Gastrocnemius medialis (tissue), 4 donors: ENCODE results near the gene SLAMF9. TPM values are rescaled to one million over a fixed set of nuclear protein-coding genes. Genes with fewer than 3 reads are reported as not detected.
"Not testable (repeated sequence)": the region's sequence is repeated elsewhere in the genome, so short reads cannot be mapped to it uniquely, and the experiment has no call there.

Source experiments
- ATAC-seq, 2 donors: fragments of 150-250 bp; one replicate each; pipeline ENCODE4 v1.9.1; 2016
- DNase-seq, 2 donors: peaks; one replicate each; pipeline ENCODE4 v3.0.0-alpha.2; 2019
- H3K27ac ChIP-seq, 4 donors: fragments of 200-600 bp; sonication (generic); 1 replicate in 1 of 4; 2 replicates in 3 of 4; pipeline ENCODE4 v1.5.1; 2016 to 2018; ENCODE audit warnings: mild to moderate bottlenecking in 2 of 4, moderate library complexity in 1 of 4
- H3K27me3 ChIP-seq, 3 donors: fragments of 200-600 bp; sonication (generic) in 2 of 3; 1 replicate in 1 of 3; 2 replicates in 2 of 3; pipeline versions ENCODE4 v1.5.1 to v1.6.0; 2016 to 2019; ENCODE audit warnings: mild to moderate bottlenecking in 1 of 3, moderate library complexity in 1 of 3
- H3K36me3 ChIP-seq, 2 donors: fragments of 200-600 bp; sonication (generic) in 1 of 2; one replicate each; pipeline ENCODE4 v1.5.1; 2017 to 2018
- H3K4me1 ChIP-seq, 2 donors: fragments of 200-600 bp; sonication (generic) in 1 of 2; one replicate each; pipeline ENCODE4 v1.5.1; 2016 to 2017; ENCODE audit warnings: mild to moderate bottlenecking in 2 of 2
- H3K4me3 ChIP-seq, 4 donors: fragments of 200-600 bp; sonication (generic) in 3 of 4; 1 replicate in 1 of 4; 2 replicates in 3 of 4; pipeline ENCODE4 v1.5.1; 2016 to 2019; ENCODE audit warnings: mild to moderate bottlenecking in 2 of 4
- H3K9me3 ChIP-seq, 3 donors: fragments of 200-600 bp; sonication (generic) in 2 of 3; 1 replicate in 1 of 3; 2 replicates in 2 of 3; pipeline ENCODE4 v1.5.1; 2016 to 2019
- CTCF ChIP-seq, 5 experiments: fragments of 450-650 bp in 3 of 5; fragments of 200-600 bp in 2 of 5; sonication (generic) in 2 of 5; IDR thresholded peaks in 4 of 5; conservative IDR thresholded peaks in 1 of 5; 1 replicate in 4 of 5; 2 replicates in 1 of 5; pipeline ENCODE4 v1.5.1; 2016 to 2019; ENCODE audit warnings: antibody characterized with exemption in 5 of 5, mild to moderate bottlenecking in 3 of 5, moderate library complexity in 3 of 5
- POLR2A ChIP-seq, 2 donors: fragments of 450-650 bp; IDR thresholded peaks; one replicate each; pipeline ENCODE4 v1.6.1; 2017; ENCODE audit warnings: antibody characterized with exemption in 2 of 2, mild to moderate bottlenecking in 2 of 2, moderate library complexity in 2 of 2
- in situ Hi-C, 4 donors: fragments of 200-750 bp; cut with MboI; loops; one replicate each; pipeline versions ENCODE4 v1.15.0 to v1.8.0; 2017; ENCODE audit warnings: low sequenced_read_pairs in 4 of 4
- intact Hi-C: fragments of 100-400 bp; cut with DNase I; formaldehyde crosslinking; loops from one replicate; pipeline ENCODE4 v1.15.1; 2023; ENCODE audit warnings: low total_unique reads
- total RNA-seq, 4 donors: library from RNA; depleted of rRNA; stranded (reverse); fragments of >200 nt; gene quantifications; one replicate each; pipeline versions ENCODE4 v1.1.0 to v1.2.3, GENCODE V29; 2016

SLAMF9 gene
- total RNA-seq, 4 donors from 2014 or later: not detected

DNA sequence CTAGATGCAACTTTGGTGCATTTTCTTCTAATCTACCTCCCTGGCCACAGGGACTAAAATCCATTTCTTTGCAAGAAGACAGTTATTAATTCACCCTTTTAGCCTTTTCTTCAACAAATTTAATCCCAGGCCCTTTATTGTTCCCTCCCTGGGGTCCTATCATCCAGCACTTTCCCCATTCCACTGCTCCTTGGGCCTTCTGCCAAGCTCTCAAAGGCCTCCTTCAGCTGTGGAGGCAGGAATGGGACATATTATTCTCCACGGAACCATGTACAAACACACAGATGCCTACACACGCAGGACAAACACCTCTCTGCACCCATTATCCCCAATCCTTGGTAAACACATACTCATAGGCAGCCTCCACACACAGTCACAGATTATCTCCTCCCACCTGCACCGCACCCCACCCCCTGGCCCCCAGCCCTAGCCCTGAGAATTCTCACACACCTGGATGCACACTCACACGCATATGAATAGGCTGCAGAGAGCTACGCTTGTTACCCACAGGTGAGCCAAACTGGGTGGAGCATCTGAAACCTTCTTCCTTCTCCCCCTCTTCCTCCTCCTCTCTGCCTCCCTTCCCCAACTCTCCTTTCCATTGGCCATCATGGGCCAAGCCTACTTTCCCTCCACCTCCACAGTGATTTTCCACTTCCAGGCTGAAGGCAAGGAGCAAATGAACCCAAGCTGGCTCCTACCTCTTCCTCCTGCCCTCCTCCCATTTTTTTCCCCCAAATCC lies 40.4 kb downstream of the SLAMF9 start:
- H3K4me3 ChIP-seq: no peak overlapping the region
- ATAC-seq: no peak
- no peak for TF ChIP-seq POLR2A (IDR thresholded peaks at IDR 0.05)
- TF ChIP-seq CTCF (IDR thresholded peaks at IDR 0.05 in 4 of 5, conservative IDR thresholded peaks at IDR 0.05 in 1 of 5): no peak
- no peaks in the 10 kb centered on the region for H3K9me3 ChIP-seq
- H3K27me3 ChIP-seq: no peaks in the 10 kb centered on the region
- peaks cover 0 to 3% of the 10 kb centered on the region in 2 donors for H3K36me3 ChIP-seq
- intact Hi-C loops (loop anchor here (2.0 kb wide), 1 partner anchor 23 kb away; no protein-coding TSS in a partner anchor), in situ Hi-C loops (no loop called here)
- no peak for DNase-seq
- H3K27ac ChIP-seq: no peak overlapping the region
- peaks cover 0 to 16% of the 10 kb centered on the region in 2 donors for H3K4me1 ChIP-seq

GRCh38 chr1:159911326-159912070 lies 42.5 kb downstream of the SLAMF9 start:
- DNase-seq: no peak
- in situ Hi-C loops: no loop called here
- intact Hi-C loops: loop anchor here (2.0 kb wide), 1 partner anchor 21 kb away; no protein-coding TSS in a partner anchor
- TF ChIP-seq CTCF (IDR thresholded peaks at IDR 0.05 in 4 of 5, conservative IDR thresholded peaks at IDR 0.05 in 1 of 5) (no peak), POLR2A (IDR thresholded peaks at IDR 0.05) (no peak)
- Histone ChIP-seq H3K9me3 (no peaks in the 10 kb centered on the region), H3K27me3 (no peaks in the 10 kb centered on the region), H3K36me3 (no peaks in the 10 kb centered on the region), H3K27ac (peak overlapping the region in 3 of 4 donors; percentile 54 to 62 (median 54)), H3K4me3 (no peak overlapping the region), H3K4me1 (peaks cover 0 to 13% of the 10 kb centered on the region in 2 donors)
- ATAC-seq: no peak

DNA sequence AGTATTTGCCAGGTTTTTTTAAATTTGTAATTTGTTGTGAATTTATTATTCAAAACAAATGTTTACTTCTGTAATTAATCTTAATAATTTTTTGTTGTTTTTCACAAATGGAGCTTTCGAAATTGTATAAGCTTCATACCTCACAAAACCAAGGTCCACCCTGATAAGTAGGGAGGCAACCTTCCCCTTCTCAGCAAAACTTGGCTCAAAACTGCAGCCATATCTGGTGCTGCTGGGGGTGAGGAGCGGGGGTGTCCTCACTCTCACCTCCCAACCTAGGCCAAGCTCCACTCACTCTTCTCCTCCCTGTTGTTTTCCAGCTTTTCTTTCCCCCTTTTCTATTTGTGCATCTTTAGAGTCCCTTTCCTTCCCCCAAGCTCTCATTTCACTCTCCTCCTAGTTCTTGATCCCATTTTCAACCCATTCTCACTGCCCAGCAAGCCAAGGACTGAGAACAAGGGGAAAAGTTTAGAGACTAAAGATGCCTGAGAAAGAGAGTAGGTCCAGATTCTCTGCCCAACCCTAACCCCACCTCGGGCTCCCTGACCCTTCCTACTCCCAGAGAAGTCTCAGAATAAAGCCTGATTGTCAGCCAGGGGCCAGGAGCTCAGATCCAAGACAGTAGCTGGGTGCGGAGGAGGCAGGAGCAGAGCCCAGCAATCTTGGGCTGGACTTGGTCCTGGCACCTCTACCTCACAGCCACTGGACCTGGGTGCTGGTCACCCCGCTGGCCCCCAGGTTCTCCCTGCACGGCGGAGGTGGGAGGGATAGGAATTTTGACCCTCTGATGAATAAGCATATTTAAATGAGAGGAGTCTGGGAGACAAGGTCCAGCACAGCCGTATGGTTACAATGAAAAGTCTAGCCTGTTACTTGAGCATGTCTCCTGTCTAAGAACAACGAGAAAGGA lies 45.8 kb downstream of the SLAMF9 start:
- Histone ChIP-seq H3K4me1 (peaks cover 0 to 8% of the 10 kb centered on the region in 2 donors), H3K27me3 (no peaks in the 10 kb centered on the region), H3K27ac (no peak overlapping the region), H3K4me3 (no peak overlapping the region), H3K9me3 (no peaks in the 10 kb centered on the region), H3K36me3 (no peaks in the 10 kb centered on the region)
- DNase-seq (no peak), ATAC-seq (no peak)
- in situ Hi-C loops (no loop called here), intact Hi-C loops (no loop called here)
- TF ChIP-seq POLR2A (IDR thresholded peaks at IDR 0.05): no peak

DNA sequence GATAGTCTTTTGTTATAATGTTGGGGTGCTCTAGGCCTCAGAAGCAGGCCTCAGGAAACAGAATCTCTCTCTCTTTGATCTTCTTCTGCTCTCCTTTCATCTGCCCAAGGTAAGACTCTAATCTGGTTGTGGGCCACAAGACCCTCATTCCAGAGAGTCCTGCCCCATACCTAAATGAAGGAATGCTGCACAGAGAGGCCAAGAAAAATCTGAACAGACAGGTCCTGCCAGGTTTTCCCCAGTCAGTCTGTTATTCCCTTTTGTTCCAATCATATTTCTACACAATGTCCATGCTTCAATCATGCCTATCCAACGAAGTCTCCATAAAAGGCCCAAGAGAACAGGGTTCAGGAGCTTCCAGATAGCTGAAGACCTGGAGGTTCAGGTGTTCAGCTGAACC lies 47.1 kb downstream of the SLAMF9 start:
- in situ Hi-C loops (no loop called here), intact Hi-C loops (no loop called here)
- TF ChIP-seq CTCF (IDR thresholded peaks at IDR 0.05 in 4 of 5, conservative IDR thresholded peaks at IDR 0.05 in 1 of 5) (no peak), POLR2A (IDR thresholded peaks at IDR 0.05) (no peak)
- DNase-seq (no peak), ATAC-seq (no peak)
- Histone ChIP-seq H3K4me3 (no peak overlapping the region), H3K27ac (no peak overlapping the region), H3K36me3 (no peaks in the 10 kb centered on the region), H3K4me1 (peaks cover 0 to 8% of the 10 kb centered on the region in 2 donors), H3K9me3 (no peaks in the 10 kb centered on the region), H3K27me3 (no peaks in the 10 kb centered on the region)

DNA sequence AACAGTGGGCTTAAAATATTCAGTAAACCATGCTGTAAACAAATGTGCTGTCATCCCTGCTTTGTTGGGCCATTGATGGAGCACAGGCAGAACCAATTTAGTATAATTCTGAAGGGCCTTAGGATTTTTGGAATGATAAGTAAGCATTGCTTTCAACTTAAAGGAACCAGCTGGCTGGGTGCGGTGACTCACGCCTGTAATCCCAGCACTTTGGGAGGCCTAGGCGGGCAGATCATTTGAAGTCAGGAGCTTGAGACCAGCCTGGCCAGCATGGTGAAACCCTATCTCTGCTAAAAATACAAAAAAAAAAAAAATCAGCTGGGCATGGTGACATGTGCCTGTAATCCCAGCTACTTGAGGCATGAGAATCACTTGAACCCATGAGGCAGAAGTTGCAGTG lies 50.0 kb downstream of the SLAMF9 start:
- H3K4me1 ChIP-seq, H3K4me3 ChIP-seq, H3K27me3 ChIP-seq, H3K36me3 ChIP-seq, H3K27ac ChIP-seq, in situ Hi-C loops, ATAC-seq, H3K9me3 ChIP-seq, DNase-seq, intact Hi-C loops: not testable (repeated sequence)
